Prostate gland (tissue), 2 donors: Measurements from ENCODE around the gene SFSWAP.

ENCODE experiments used
- POLR2A ChIP-seq: fragments of 450-650 bp; IDR thresholded peaks from one replicate; pipeline ENCODE4 v1.6.1; 2016; ENCODE audit warnings: antibody characterized with exemption, mild to moderate bottlenecking
- TF ChIP-seq, protein P1 (sequence below), 4 experiments: fragments of 200-600 bp in 2 of 4; fragments of 450-650 bp in 2 of 4; sonication (generic) in 2 of 4; IDR thresholded peaks; 1 replicate in 3 of 4; 2 replicates in 1 of 4; pipeline ENCODE4 v1.5.1; 2016 to 2019; ENCODE audit warnings: antibody characterized with exemption in 4 of 4, mild to moderate bottlenecking in 2 of 4, moderate library complexity in 2 of 4

DNA sequence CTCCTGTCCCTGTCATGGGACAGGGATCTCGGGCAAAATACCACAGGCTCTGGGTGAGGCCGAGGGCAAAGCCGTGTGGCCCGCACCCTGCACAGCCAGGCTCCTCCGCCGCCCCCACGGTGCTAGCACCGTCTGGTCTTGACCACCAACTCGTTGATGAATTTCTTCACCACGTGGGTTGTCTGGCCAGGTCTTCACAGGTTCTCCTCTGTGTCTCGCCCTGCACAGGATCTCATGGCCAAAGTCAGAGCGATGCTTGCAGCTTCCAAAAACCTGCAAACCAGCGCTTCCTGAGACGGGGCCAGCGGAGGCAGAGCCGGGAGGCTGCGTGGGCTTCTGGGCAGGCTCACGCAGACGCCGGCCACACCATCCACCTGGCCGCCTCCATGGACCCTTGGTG lies 88.3 kb downstream of the SFSWAP start:
- TF ChIP-seq, protein P1, sequence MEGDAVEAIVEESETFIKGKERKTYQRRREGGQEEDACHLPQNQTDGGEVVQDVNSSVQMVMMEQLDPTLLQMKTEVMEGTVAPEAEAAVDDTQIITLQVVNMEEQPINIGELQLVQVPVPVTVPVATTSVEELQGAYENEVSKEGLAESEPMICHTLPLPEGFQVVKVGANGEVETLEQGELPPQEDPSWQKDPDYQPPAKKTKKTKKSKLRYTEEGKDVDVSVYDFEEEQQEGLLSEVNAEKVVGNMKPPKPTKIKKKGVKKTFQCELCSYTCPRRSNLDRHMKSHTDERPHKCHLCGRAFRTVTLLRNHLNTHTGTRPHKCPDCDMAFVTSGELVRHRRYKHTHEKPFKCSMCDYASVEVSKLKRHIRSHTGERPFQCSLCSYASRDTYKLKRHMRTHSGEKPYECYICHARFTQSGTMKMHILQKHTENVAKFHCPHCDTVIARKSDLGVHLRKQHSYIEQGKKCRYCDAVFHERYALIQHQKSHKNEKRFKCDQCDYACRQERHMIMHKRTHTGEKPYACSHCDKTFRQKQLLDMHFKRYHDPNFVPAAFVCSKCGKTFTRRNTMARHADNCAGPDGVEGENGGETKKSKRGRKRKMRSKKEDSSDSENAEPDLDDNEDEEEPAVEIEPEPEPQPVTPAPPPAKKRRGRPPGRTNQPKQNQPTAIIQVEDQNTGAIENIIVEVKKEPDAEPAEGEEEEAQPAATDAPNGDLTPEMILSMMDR (IDR thresholded peaks at IDR 0.05) = no peak
- TF ChIP-seq POLR2A = no peak
